ENCODE results near the gene MAML3. TPM values are rescaled to one million over a fixed set of nuclear protein-coding genes. Genes with fewer than 3 reads are reported as not detected.

MAML3 gene
- total and polyA plus RNA-seq, 2 experiments from 2014 or later: 1.7 to 6.5 TPM

GRCh38 chr4:139887376-139887802 is 266.6 kb downstream of the MAML3 start:
- Histone ChIP-seq H4K20me1 (replicated peaks; ENCODE audit: insufficient read depth) (no peaks in the 10 kb centered on the region), H3K9me2 (ENCODE audit: insufficient read depth) (peaks cover 10% of the 10 kb centered on the region), H3K4me3 (no peak overlapping the region), H3K4me1 (ENCODE audit: insufficient read depth) (peaks cover 12% of the 10 kb centered on the region), H3K27ac (ENCODE audit: low read depth) (no peak overlapping the region), H2AFZ (no peak overlapping the region), H3K36me3 (ENCODE audit: insufficient read depth) (no peaks in the 10 kb centered on the region), H3F3A (replicated peaks; ENCODE audit: low read depth) (no peaks in the 10 kb centered on the region), H3K27me3 (ENCODE audit: insufficient read depth) (no peaks in the 10 kb centered on the region), H3K79me2 (replicated peaks; ENCODE audit: insufficient read depth) (no peaks in the 10 kb centered on the region), H3K4me2 (peak overlapping the region; percentile 23; the same call in 1 of the 2 replicates)
- Mint-ChIP-seq H3K9me3 (no peaks in the 10 kb centered on the region), H3K4me1 (peaks cover 17% of the 10 kb centered on the region), H3K4me3 (no peak overlapping the region), H3K27ac (no peak overlapping the region), H3K36me3 (ENCODE audit: low read depth) (peaks cover 2% of the 10 kb centered on the region; the same call in 1 of the 3 replicates), H3K27me3 (ENCODE audit: insufficient read depth, low read depth, poor library complexity) (peaks cover 3% of the 10 kb centered on the region)
- TF ChIP-seq ZNF114 (CRISPR knock-in tag; IDR thresholded peaks at IDR 0.05) (no peak), JUNB (IDR thresholded peaks at IDR 0.05; ENCODE audit: unreplicated experiment) (no peak), REST (IDR thresholded peaks at IDR 0.05; ENCODE audit: unreplicated experiment) (no peak), EZH2phosphoT487 (IDR thresholded peaks at IDR 0.05; ENCODE audit: unreplicated experiment) (no peak), EZH2 (IDR thresholded peaks at IDR 0.05; ENCODE audit: low read depth, unreplicated experiment) (no peak), POLR2AphosphoS5 (IDR thresholded peaks at IDR 0.05; ENCODE audit: low read depth) (no peak)
- no peak for ATAC-seq
- no peak for DNase-seq (ENCODE audit: low spot score)

- no peak for DNase-seq (ENCODE audit: low spot score)
- H3K27ac ChIP-seq (ENCODE audit: low read depth): no peak overlapping the region
- no peak overlapping the region for H3K27ac Mint-ChIP-seq
- no peak for TF ChIP-seq NANOG (IDR thresholded peaks at IDR 0.05; ENCODE audit: borderline replicate concordance)
- no peak for TF ChIP-seq ZNF331 (CRISPR knock-in tag; IDR thresholded peaks at IDR 0.05; ENCODE audit: low read depth)
- no peak for TF ChIP-seq EZH2phosphoT487 (IDR thresholded peaks at IDR 0.05; ENCODE audit: unreplicated experiment)
- no peak for TF ChIP-seq REST (IDR thresholded peaks at IDR 0.05; ENCODE audit: unreplicated experiment)
- no peak for TF ChIP-seq POLR2AphosphoS5 (IDR thresholded peaks at IDR 0.05; ENCODE audit: low read depth)
- no peak for TF ChIP-seq CTCF (conservative IDR thresholded peaks at IDR 0.05; ENCODE audit: low read depth in 2 of 2)
- TF ChIP-seq ETS1 (IDR thresholded peaks at IDR 0.05): no peak
These were observed 267.2 kb downstream of the MAML3 start for GRCh38 chr4:139886798-139887197.

More at GRCh38 chr4:139886798-139887197, 267.2 kb downstream of the MAML3 start:
- no peak for ATAC-seq
- no peak overlapping the region for H3K4me3 Mint-ChIP-seq
- Histone ChIP-seq H3K4me1 (ENCODE audit: insufficient read depth) (peaks cover 12% of the 10 kb centered on the region), H2AFZ (no peak overlapping the region), H3K9me2 (ENCODE audit: insufficient read depth) (peaks cover 5% of the 10 kb centered on the region), H3F3A (replicated peaks; ENCODE audit: low read depth) (no peaks in the 10 kb centered on the region), H3K27me3 (ENCODE audit: insufficient read depth) (no peaks in the 10 kb centered on the region), H3K4me2 (no peak overlapping the region), H3K79me2 (replicated peaks; ENCODE audit: insufficient read depth) (no peaks in the 10 kb centered on the region), H4K20me1 (replicated peaks; ENCODE audit: insufficient read depth) (no peaks in the 10 kb centered on the region), H3K36me3 (ENCODE audit: insufficient read depth) (no peaks in the 10 kb centered on the region), H3K4me3 (no peak overlapping the region)
- peaks cover 17% of the 10 kb centered on the region for H3K4me1 Mint-ChIP-seq
- H3K9me3 Mint-ChIP-seq: no peaks in the 10 kb centered on the region
- H3K36me3 Mint-ChIP-seq (ENCODE audit: low read depth): peaks cover 2% of the 10 kb centered on the region; the same call in 1 of the 3 replicates
- H3K27me3 Mint-ChIP-seq (ENCODE audit: insufficient read depth, low read depth, poor library complexity): peaks cover 3% of the 10 kb centered on the region
